ENCODE results near the gene CALHM2.

- TF ChIP-seq CTCF (IDR thresholded peaks at IDR 0.05) = no peak
- no peak for TF ChIP-seq FOXJ3 (CRISPR knock-in tag; IDR thresholded peaks at IDR 0.05)
- TF ChIP-seq RAD21 (IDR thresholded peaks at IDR 0.05; ENCODE audit: low read length) = no peak
- no peak for TF ChIP-seq SIN3A (IDR thresholded peaks at IDR 0.05; ENCODE audit: borderline replicate concordance, low read depth, low read length)
- TF ChIP-seq CHD2 (IDR thresholded peaks at IDR 0.05; ENCODE audit: low read length, partially characterized antibody) = no peak
- no peak for TF ChIP-seq TAF1 (IDR thresholded peaks at IDR 0.05; ENCODE audit: borderline replicate concordance, low read depth, low read length)
- no peak for TF ChIP-seq RFX5 (IDR thresholded peaks at IDR 0.05; ENCODE audit: low read length)
- TF ChIP-seq, protein P1, sequence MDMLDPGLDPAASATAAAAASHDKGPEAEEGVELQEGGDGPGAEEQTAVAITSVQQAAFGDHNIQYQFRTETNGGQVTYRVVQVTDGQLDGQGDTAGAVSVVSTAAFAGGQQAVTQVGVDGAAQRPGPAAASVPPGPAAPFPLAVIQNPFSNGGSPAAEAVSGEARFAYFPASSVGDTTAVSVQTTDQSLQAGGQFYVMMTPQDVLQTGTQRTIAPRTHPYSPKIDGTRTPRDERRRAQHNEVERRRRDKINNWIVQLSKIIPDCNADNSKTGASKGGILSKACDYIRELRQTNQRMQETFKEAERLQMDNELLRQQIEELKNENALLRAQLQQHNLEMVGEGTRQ (IDR thresholded peaks at IDR 0.05; ENCODE audit: borderline replicate concordance, low read depth, low read length) = no peak
- TF ChIP-seq EZH2phosphoT487 (IDR thresholded peaks at IDR 0.05; ENCODE audit: borderline replicate concordance, low read depth) = no peak
- TF ChIP-seq TCF12 (IDR thresholded peaks at IDR 0.05) = no peak
- no peak for TF ChIP-seq POLR2AphosphoS5 (IDR thresholded peaks at IDR 0.05; ENCODE audit: low read depth, low read length)
- TF ChIP-seq RCOR1 (IDR thresholded peaks at IDR 0.05; ENCODE audit: low read length) = no peak
- TF ChIP-seq EP300 (IDR thresholded peaks at IDR 0.05; ENCODE audit: borderline replicate concordance in 1 of 2, low read depth in 1 of 2, low read length in 1 of 2) = no peak
- TF ChIP-seq REST (IDR thresholded peaks at IDR 0.05; ENCODE audit: low read depth, low read length) = no peak
These were observed 24.3 kb downstream of the CALHM2 start for GRCh38 chr10:103427866-103428265.
